Measurements from ENCODE around the gene LATS2. TPM values are rescaled to one million over a fixed set of nuclear protein-coding genes. Genes with fewer than 3 reads are reported as not detected.

The LATS2 gene
- total RNA-seq, 4 donors from 2014 or later: 8.5 to 32.5 (median 12.6) TPM

DNA sequence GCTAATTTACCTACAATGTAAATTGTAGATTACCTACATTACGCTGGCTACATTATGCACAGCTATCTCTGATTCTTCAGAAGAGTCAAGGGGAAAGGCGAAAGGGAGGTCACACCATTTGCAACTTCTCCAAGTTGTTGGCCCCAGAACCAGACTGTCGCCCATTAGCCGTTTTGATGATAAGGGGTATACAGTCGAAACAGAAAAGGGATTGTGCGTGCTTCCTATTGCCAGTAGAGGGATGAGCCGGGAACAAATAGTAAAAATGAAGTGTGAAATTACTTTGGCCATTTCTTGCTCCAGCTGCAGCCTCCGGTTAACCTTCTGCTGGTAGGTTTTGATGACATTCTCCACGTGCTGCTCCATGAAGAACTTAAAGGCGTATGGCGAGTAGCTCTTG is 73.8 kb downstream of the LATS2 start:
- no peaks in the 10 kb centered on the region for H3K4me1 ChIP-seq
- H3K4me3 ChIP-seq: no peak overlapping the region
- no peaks in the 10 kb centered on the region for H3K9me3 ChIP-seq
- H3K27ac ChIP-seq: no peak overlapping the region
- DNase-seq: no peak
- TF ChIP-seq, protein P1, sequence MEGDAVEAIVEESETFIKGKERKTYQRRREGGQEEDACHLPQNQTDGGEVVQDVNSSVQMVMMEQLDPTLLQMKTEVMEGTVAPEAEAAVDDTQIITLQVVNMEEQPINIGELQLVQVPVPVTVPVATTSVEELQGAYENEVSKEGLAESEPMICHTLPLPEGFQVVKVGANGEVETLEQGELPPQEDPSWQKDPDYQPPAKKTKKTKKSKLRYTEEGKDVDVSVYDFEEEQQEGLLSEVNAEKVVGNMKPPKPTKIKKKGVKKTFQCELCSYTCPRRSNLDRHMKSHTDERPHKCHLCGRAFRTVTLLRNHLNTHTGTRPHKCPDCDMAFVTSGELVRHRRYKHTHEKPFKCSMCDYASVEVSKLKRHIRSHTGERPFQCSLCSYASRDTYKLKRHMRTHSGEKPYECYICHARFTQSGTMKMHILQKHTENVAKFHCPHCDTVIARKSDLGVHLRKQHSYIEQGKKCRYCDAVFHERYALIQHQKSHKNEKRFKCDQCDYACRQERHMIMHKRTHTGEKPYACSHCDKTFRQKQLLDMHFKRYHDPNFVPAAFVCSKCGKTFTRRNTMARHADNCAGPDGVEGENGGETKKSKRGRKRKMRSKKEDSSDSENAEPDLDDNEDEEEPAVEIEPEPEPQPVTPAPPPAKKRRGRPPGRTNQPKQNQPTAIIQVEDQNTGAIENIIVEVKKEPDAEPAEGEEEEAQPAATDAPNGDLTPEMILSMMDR (IDR thresholded peaks at IDR 0.05): no peak
- no peak for TF ChIP-seq POLR2A (IDR thresholded peaks at IDR 0.05)
- no peaks in the 10 kb centered on the region for H3K27me3 ChIP-seq
- no peaks in the 10 kb centered on the region for H3K36me3 ChIP-seq
- intact Hi-C loops (cut with DNase I; ENCODE audit: low total_unique reads): no loop called here

DNA sequence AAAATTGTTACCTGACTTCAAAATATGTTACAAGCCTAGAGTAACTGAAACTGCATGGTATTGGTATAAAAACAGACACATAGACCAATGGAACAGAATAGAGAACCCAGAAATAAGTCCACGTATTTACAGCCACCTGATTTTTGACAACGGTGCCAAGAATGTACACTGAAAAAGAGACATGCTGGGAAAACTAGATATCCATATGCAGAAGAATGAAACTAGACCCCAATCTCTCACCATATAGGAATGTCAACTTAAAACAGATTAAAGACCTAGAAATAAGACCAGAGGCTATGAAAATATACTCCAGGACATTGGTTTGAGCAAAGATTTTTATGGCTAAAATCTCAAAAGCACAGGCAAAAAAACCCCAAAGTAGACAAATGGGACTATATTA is 76.5 kb downstream of the LATS2 start:
- H3K4me3 ChIP-seq: no peak overlapping the region
- H3K9me3 ChIP-seq: no peaks in the 10 kb centered on the region
- intact Hi-C loops (cut with DNase I; ENCODE audit: low total_unique reads): no loop called here
- TF ChIP-seq, protein P1 (IDR thresholded peaks at IDR 0.05): no peak
- no peak for DNase-seq
- no peaks in the 10 kb centered on the region for H3K27me3 ChIP-seq
- H3K27ac ChIP-seq: no peak overlapping the region
- no peaks in the 10 kb centered on the region for H3K4me1 ChIP-seq
- H3K36me3 ChIP-seq: no peaks in the 10 kb centered on the region

DNA sequence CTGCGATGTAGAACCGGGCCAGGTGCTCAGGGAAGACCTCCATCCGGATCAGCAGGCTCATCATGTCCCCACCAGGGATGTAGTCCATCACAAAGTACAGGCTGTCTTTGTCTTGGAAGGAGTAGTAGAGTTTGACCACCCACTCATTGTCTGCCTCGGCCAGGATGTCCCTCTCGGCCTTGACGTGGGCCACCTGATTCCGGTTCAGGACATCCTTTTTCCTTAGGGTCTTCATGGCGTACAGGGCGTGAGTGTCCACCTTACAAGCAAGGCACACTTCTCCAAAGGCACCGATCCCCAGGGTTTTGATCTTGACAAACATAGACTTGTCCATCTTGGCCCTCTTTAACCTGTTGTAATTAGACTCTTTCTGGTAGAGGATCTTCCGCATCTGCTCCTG is 78.0 kb downstream of the LATS2 start:
- Histone ChIP-seq H3K36me3 (no peaks in the 10 kb centered on the region), H3K4me1 (no peaks in the 10 kb centered on the region), H3K27ac (no peak overlapping the region), H3K4me3 (no peak overlapping the region), H3K27me3 (no peaks in the 10 kb centered on the region), H3K9me3 (no peaks in the 10 kb centered on the region)
- TF ChIP-seq, protein P1 (IDR thresholded peaks at IDR 0.05): no peak
- TF ChIP-seq POLR2A (IDR thresholded peaks at IDR 0.05): no peak
- DNase-seq: no peak
- intact Hi-C loops (cut with DNase I; ENCODE audit: low total_unique reads): no loop called here

DNA sequence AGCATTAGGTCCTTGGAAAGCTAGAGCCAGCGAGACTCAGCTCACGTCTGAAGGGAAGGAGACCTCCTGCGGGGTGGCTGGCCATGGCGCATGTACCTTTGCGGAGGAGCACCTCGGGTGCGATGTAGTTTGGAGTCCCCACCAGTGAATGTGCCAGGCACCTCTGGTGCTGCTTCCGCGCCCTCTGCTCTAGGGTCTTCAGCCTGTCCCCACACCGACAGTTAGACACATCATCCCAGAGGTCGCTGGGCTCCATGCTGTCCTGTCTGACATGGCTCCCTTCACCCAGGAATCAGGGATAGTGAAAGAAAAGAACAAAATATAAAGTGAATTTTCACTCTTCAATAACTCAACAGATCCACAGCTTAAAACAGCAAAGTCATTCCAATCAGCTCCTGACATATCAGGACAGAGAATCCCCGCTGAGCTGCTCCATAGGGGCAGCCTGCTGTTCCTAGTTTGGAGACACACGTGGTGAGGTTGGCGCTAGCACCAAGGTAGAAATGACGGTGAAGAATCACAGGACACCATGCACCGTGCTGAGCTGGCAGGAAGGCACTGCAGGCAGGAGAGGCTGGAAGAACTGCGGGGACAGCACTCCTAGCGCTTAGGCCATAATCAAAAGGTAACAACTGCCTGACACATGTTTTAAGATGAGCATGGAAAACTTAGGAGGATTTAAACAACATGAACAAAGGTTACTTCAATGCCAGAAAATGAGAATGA is 79.9 kb downstream of the LATS2 start:
- TF ChIP-seq, protein P1 (IDR thresholded peaks at IDR 0.05): no peak
- TF ChIP-seq POLR2A (IDR thresholded peaks at IDR 0.05): no peak
- intact Hi-C loops (cut with DNase I; ENCODE audit: low total_unique reads): no loop called here
- no peaks in the 10 kb centered on the region for H3K4me1 ChIP-seq
- H3K36me3 ChIP-seq: no peaks in the 10 kb centered on the region
- DNase-seq: no peak
- H3K27ac ChIP-seq: no peak overlapping the region
- H3K9me3 ChIP-seq: no peaks in the 10 kb centered on the region
- H3K4me3 ChIP-seq: no peak overlapping the region
- no peaks in the 10 kb centered on the region for H3K27me3 ChIP-seq

DNA sequence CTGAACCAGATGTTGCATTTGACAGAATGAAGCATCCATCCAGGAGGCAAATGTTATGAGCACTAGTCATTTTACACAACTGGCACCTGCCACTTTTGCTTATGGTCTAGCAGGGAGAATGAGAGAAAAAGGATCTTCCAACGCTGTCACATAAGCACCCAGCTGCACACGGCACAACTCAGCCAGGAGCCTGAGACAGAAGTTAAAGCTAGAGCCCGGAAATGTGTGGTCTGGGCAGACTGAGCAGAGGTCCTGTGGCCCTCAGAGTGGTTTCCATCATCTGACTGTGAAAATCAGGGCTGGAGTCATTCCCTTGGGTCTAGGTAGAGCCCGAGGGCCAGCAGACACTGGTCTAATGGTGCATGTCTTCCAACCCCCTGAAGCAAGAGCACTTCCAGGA is 80.5 kb downstream of the LATS2 start:
- H3K4me1 ChIP-seq: no peaks in the 10 kb centered on the region
- no peaks in the 10 kb centered on the region for H3K36me3 ChIP-seq

More for the DNA sequence above, 80.5 kb downstream of the LATS2 start:
- intact Hi-C loops (cut with DNase I; ENCODE audit: low total_unique reads): no loop called here
- Histone ChIP-seq H3K27me3 (no peaks in the 10 kb centered on the region), H3K4me3 (no peak overlapping the region), H3K27ac (no peak overlapping the region), H3K9me3 (no peaks in the 10 kb centered on the region)
- TF ChIP-seq, protein P1 (IDR thresholded peaks at IDR 0.05): no peak
- TF ChIP-seq POLR2A (IDR thresholded peaks at IDR 0.05): no peak
- no peak for DNase-seq

All from uterus (tissue), 4 donors.